ENCODE data around the gene BCL6. TPM values are rescaled to one million over a fixed set of nuclear protein-coding genes. Genes with fewer than 3 reads are reported as not detected.

Gene BCL6
- total and polyA plus RNA-seq, 2 donors (not counting 3 experiments of a cell fraction or from before 2014, with no cell fraction given): 6.9 to 12.1 TPM

- POLR2A ChIA-PET: no interaction called here
- H3K4me1 ChIP-seq (ENCODE audit: control insufficient read depth, extremely low read depth, insufficient read depth, low read length): no peaks in the 10 kb centered on the region
- CTCF ChIA-PET: interaction anchor here (1.4 to 1.7 kb wide), 2 partner anchors 41 to 399 kb away, joined by 3 read pairs; no protein-coding TSS in a partner anchor
- no peaks in the 10 kb centered on the region for H3K27me3 ChIP-seq (ENCODE audit: control insufficient read depth in 2 of 2, insufficient read depth in 2 of 2, low read length in 2 of 2)
- intact Hi-C loops (cut with micrococcal nuclease) (no loop called here), dilution Hi-C loops (cut with MboI; ENCODE audit: extremely low pct_ligation_motif_present, low sequenced_read_pairs) (no loop called here)
- H3K9ac ChIP-seq (replicated peaks; ENCODE audit: extremely low read depth, insufficient read depth, low read length): no peak overlapping the region
- no peaks in the 10 kb centered on the region for H3K9me1 ChIP-seq (replicated peaks; ENCODE audit: control insufficient read depth, extremely low read depth, insufficient read depth, low read length)
- no peaks in the 10 kb centered on the region for H4K20me1 ChIP-seq (replicated peaks; ENCODE audit: control insufficient read depth, extremely low read depth, insufficient read depth, low read length)
- H3K4me2 ChIP-seq (ENCODE audit: insufficient read depth, low read length): no peak overlapping the region
- H3K27ac ChIP-seq (ENCODE audit: insufficient read depth, low read depth, low read length): no peak overlapping the region
- FAIRE-seq (no peak), DNase-seq (ENCODE audit: low read depth, low spot score) (no peak)
- no peaks in the 10 kb centered on the region for H3K9me3 ChIP-seq (replicated peaks; ENCODE audit: control insufficient read depth, insufficient read depth, low read length)
- H2AFZ ChIP-seq (ENCODE audit: low read depth, low read length): no peak overlapping the region
- TF ChIP-seq JUN (IDR thresholded peaks at IDR 0.05; ENCODE audit: borderline replicate concordance, insufficient read depth, insufficient read length, low read depth): no peak
- no peak for TF ChIP-seq POLR2A (IDR thresholded peaks at IDR 0.05; ENCODE audit: low read depth, low read length)
- no peak for TF ChIP-seq CTCF (IDR thresholded peaks at IDR 0.05; ENCODE audit: extremely low read depth in 1 of 2, insufficient read depth in 1 of 2, low read depth in 1 of 2, low read length in 2 of 2)
- no peak for TF ChIP-seq POLR2AphosphoS5 (IDR thresholded peaks at IDR 0.05; ENCODE audit: insufficient read depth, low read depth, low read length)
- no peak for TF ChIP-seq MAX (IDR thresholded peaks at IDR 0.05; ENCODE audit: insufficient read depth, insufficient read length)
- TF ChIP-seq FOS (IDR thresholded peaks at IDR 0.05; ENCODE audit: borderline replicate concordance, insufficient read depth, low read length): no peak
- TF ChIP-seq GATA2 (IDR thresholded peaks at IDR 0.05; ENCODE audit: insufficient read depth, insufficient read length, low read depth, low read length): no peak
- no peak for TF ChIP-seq EZH2 (IDR thresholded peaks at IDR 0.05; ENCODE audit: borderline replicate concordance, low read depth, low read length, severe bottlenecking)
- no peak for TF ChIP-seq MYC (IDR thresholded peaks at IDR 0.05; ENCODE audit: low read depth, low read length)
- H3K4me3 ChIP-seq (replicated peaks in 1 of 3; ENCODE audit: insufficient read depth in 1 of 3, low read depth in 1 of 3, low read length in 3 of 3): no peak overlapping the region
- H3K79me2 ChIP-seq (ENCODE audit: control insufficient read depth, insufficient read depth, low read length): no peaks in the 10 kb centered on the region
- peaks cover 18 to 19% of the 10 kb centered on the region in 2 experiments for H3K36me3 ChIP-seq (ENCODE audit: control insufficient read depth in 2 of 2, extremely low read depth in 1 of 2, insufficient read depth in 2 of 2, low read length in 2 of 2)
- BruUV-seq (replicated peaks): no TSS peak
Observed at GRCh38 chr3:187721055-187721454, 24.2 kb downstream of the BCL6 start.

All from endothelial cell of umbilical vein (primary cell).